HCT116 (cell line): Measurements from ENCODE around the gene HOPX. TPM values are rescaled to one million over a fixed set of nuclear protein-coding genes. Genes with fewer than 3 reads are reported as not detected.

Source experiments
- ATAC-seq: fragments of 200-7000 bp; cut with Tn5 transposase; 2 replicates; pipeline ENCODE4 v1.9.1; 2020; ENCODE audit warnings: mild to moderate bottlenecking, moderate library complexity
- BruUV-seq: library from RNA; stranded (reverse); fragments of 400-500 nt; replicated peaks from 2 replicates; lab custom pipeline; 2021; lab: Mats Ljungman, UMichigan
- CTCF ChIA-PET: fragments of 300-600 bp; sonication (Branson Sonifier 250); formaldehyde crosslinking; loops from one replicate; lab custom pipeline; 2021; ENCODE audit warnings: antibody characterized with exemption; lab: Charles Lee
- POLR2A ChIA-PET: fragments of 300-600, 350-600 bp; sonication (Branson Sonifier 250); formaldehyde crosslinking; loops from one replicate; lab custom pipeline; 2021; ENCODE audit warnings: antibody characterized with exemption; lab: Charles Lee
- RAD21 ChIA-PET, 2 experiments: fragments of 300-600 bp; sonication (Branson Sonifier 250); formaldehyde crosslinking; loops; one replicate each; lab custom pipeline; 2023; ENCODE audit warnings: low total read pairs in 2 of 2; ENCODE audit not compliant: uncharacterized antibody in 2 of 2, unreplicated experiment in 2 of 2, low non-redundant PET in 1 of 2; lab: Charles Lee
- DNase-seq: peaks from one replicate; pipeline ENCODE4 v3.0.0-alpha.2; 2010; ENCODE audit warnings: low read depth, low spot score
- H2AFZ ChIP-seq: fragments of 200-600 bp; shearing (Covaris generic), sonication (generic); 2 replicates; pipeline ENCODE4 v1.6.1; 2017; ENCODE audit warnings: low read depth, mixed run types, mixed read lengths, antibody characterized with exemption, low read length; ENCODE audit not compliant: poor library complexity, severe bottlenecking
- H3K27ac ChIP-seq: 2 replicates; pipeline ENCODE4 v1.5.1; 2012; ENCODE audit warnings: low read depth, low read length
- H3K27me3 ChIP-seq: fragments of 200-600 bp; sonication (generic); 2 replicates; pipeline ENCODE4 v1.6.1; 2016; ENCODE audit warnings: mixed run types, low read length, mixed read lengths; ENCODE audit not compliant: insufficient read depth
- H3K36me3 ChIP-seq, 2 experiments: fragments of 200-500 bp in 1 of 2; fragments of 200-600 bp in 1 of 2; sonication (Bioruptor generic) in 1 of 2; sonication (generic) in 1 of 2; 2 replicates each; pipeline versions ENCODE4 v1.5.1 to v1.6.1; 2014 to 2016; ENCODE audit warnings: low read length in 2 of 2, inconsistent platforms in 1 of 2, mixed read lengths in 1 of 2, mixed run types in 1 of 2; ENCODE audit not compliant: insufficient read depth in 2 of 2, control insufficient read depth in 1 of 2
- H3K4me1 ChIP-seq, 2 experiments: fragments of 200-600 bp in 1 of 2; sonication (generic) in 1 of 2; 2 replicates each; pipeline versions ENCODE4 v1.5.1 to v1.6.1; 2012 to 2017; ENCODE audit warnings: low read length in 2 of 2, inconsistent platforms in 1 of 2, mild to moderate bottlenecking in 1 of 2, mixed read lengths in 1 of 2, mixed run types in 1 of 2, moderate library complexity in 1 of 2; ENCODE audit not compliant: insufficient read depth in 2 of 2, control insufficient read depth in 1 of 2
- H3K4me2 ChIP-seq: fragments of 200-600 bp; sonication (generic); 2 replicates; pipeline ENCODE4 v1.6.1; 2017; ENCODE audit warnings: mixed run types, low read length, mixed read lengths
- H3K4me3 ChIP-seq, 2 experiments: fragments of 200-600 bp in 1 of 2; sonication (generic) in 1 of 2; replicated peaks in 1 of 2; 2 replicates each; pipeline ENCODE4 v1.5.1; 2011 to 2016; ENCODE audit warnings: low read length in 2 of 2, control low read depth in 1 of 2, low read depth in 1 of 2, mild to moderate bottlenecking in 1 of 2, mixed read lengths in 1 of 2, mixed run types in 1 of 2
- H3K79me2 ChIP-seq: fragments of 200-600 bp; sonication (generic); 2 replicates; pipeline ENCODE4 v1.6.1; 2017; ENCODE audit warnings: mild to moderate bottlenecking, mixed run types, low read length, moderate library complexity, mixed read lengths; ENCODE audit not compliant: insufficient read depth
- H3K9ac ChIP-seq: fragments of 200-600 bp; sonication (generic); 2 replicates; pipeline ENCODE4 v1.6.1; 2016; ENCODE audit warnings: low read length, mixed read lengths
- H3K9me2 ChIP-seq: fragments of 200-600 bp; sonication (generic), shearing (Covaris generic); 2 replicates; pipeline ENCODE4 v1.6.1; 2017; ENCODE audit warnings: mixed run types, mild to moderate bottlenecking, moderate library complexity; ENCODE audit not compliant: insufficient read depth
- H3K9me3 ChIP-seq, 2 experiments: fragments of 200-500 bp in 1 of 2; fragments of 200-600 bp in 1 of 2; sonication (Bioruptor generic) in 1 of 2; sonication (generic) in 1 of 2; 2 replicates each; pipeline ENCODE4 v1.6.1; 2014 to 2017; ENCODE audit warnings: low read length in 2 of 2, mixed read lengths in 2 of 2, inconsistent platforms in 1 of 2, low read depth in 1 of 2, mild to moderate bottlenecking in 1 of 2, mixed run types in 1 of 2, moderate library complexity in 1 of 2; ENCODE audit not compliant: control insufficient read depth in 1 of 2, insufficient read depth in 1 of 2
- H4K20me1 ChIP-seq: fragments of 200-600 bp; sonication (generic), shearing (Covaris generic); 2 replicates; pipeline ENCODE4 v1.6.1; 2017; ENCODE audit warnings: mixed run types, mild to moderate bottlenecking, moderate library complexity; ENCODE audit not compliant: insufficient read depth
- CBX3 ChIP-seq: IDR thresholded peaks from 2 replicates; pipeline ENCODE4 v1.6.1; 2012; ENCODE audit warnings: low read depth
- EGR1 ChIP-seq: IDR thresholded peaks from 2 replicates; pipeline ENCODE4 v1.6.1; 2012; ENCODE audit warnings: low read depth
- ELF1 ChIP-seq: IDR thresholded peaks from 2 replicates; pipeline ENCODE4 v1.6.1; 2012; ENCODE audit warnings: low read depth, borderline replicate concordance
- EZH2phosphoT487 ChIP-seq: fragments of 200-600 bp; IDR thresholded peaks from 2 replicates; pipeline ENCODE4 v1.6.1; 2018; ENCODE audit warnings: antibody characterized with exemption, borderline replicate concordance
- JUND ChIP-seq: IDR thresholded peaks from 2 replicates; pipeline ENCODE4 v1.6.1; 2012
- ZFX ChIP-seq: fragments of 450-650 bp; IDR thresholded peaks from 2 replicates; pipeline ENCODE4 v1.6.1; 2017
- intact Hi-C: fragments of 100-400 bp; cut with micrococcal nuclease; formaldehyde crosslinking; loops from 2 replicates; pipeline ENCODE4 v1.10.0; 2022
- total RNA-seq: library from RNA; stranded (reverse); gene quantifications from one replicate; pipeline ENCODE4 v1.2.1, GENCODE V29; 2021; ENCODE audit not compliant: unreplicated experiment
- TF ChIP-seq, protein P1 (sequence below), 3 experiments: fragments of 200-600 bp in 1 of 3; sonication (generic) in 1 of 3; IDR thresholded peaks in 2 of 3; conservative IDR thresholded peaks in 1 of 3; 2 replicates each; pipeline ENCODE4 v1.5.1; 2012 to 2017; ENCODE audit warnings: low read depth in 2 of 3, low read length in 2 of 3, antibody characterized with exemption in 1 of 3, borderline replicate concordance in 1 of 3, control low read depth in 1 of 3, mild to moderate bottlenecking in 1 of 3, mixed read lengths in 1 of 3, mixed run types in 1 of 3, moderate library complexity in 1 of 3; ENCODE audit not compliant: insufficient read depth in 1 of 3

Gene HOPX
- total RNA-seq, 1 experiment from 2014 or later: 0.42 TPM

DNA sequence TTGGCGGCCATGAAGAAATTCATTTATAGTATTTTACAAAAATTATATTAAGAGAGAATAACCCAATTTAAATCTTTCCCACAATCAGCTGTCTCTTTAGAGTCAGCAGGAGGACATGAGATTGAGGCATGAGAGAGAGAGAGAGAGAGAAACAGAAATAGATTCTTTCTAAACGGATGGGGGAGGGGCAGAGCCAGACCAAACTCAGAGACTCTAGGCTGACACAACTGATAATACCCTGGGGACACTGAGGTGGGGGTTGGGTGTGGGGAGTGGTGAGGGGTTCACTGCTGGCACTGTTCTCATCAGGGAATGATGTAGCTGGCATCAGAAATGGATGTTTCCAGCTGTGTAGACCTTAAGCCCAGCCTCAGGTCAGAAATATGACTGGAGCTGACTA is 20.5 kb upstream of the HOPX start:
- ChIA-PET POLR2A (no interaction called here), CTCF (no interaction called here), RAD21 (no interaction called here)
- no peaks in the 10 kb centered on the region for H3K9me3 ChIP-seq
- no peak overlapping the region for H3K4me2 ChIP-seq
- no TSS peak for BruUV-seq
- intact Hi-C loops: no loop called here
- H3K9me2 ChIP-seq: no peaks in the 10 kb centered on the region
- no peaks in the 10 kb centered on the region for H3K36me3 ChIP-seq
- DNase-seq (no peak), ATAC-seq (no peak)
- no peaks in the 10 kb centered on the region for H3K27me3 ChIP-seq
- H3K9ac ChIP-seq: no peak overlapping the region
- peaks cover 0 to 4% of the 10 kb centered on the region in 2 experiments; a peak in 1 of 4 replicates for H3K4me1 ChIP-seq
- no peaks in the 10 kb centered on the region for H3K79me2 ChIP-seq
- no peak overlapping the region for H3K27ac ChIP-seq
- no peak overlapping the region for H2AFZ ChIP-seq
- H4K20me1 ChIP-seq: no peaks in the 10 kb centered on the region
- no peak overlapping the region for H3K4me3 ChIP-seq
- TF ChIP-seq ELF1: no peak
- no peak for TF ChIP-seq ZFX
- no peak for TF ChIP-seq EGR1
- TF ChIP-seq, protein P1, sequence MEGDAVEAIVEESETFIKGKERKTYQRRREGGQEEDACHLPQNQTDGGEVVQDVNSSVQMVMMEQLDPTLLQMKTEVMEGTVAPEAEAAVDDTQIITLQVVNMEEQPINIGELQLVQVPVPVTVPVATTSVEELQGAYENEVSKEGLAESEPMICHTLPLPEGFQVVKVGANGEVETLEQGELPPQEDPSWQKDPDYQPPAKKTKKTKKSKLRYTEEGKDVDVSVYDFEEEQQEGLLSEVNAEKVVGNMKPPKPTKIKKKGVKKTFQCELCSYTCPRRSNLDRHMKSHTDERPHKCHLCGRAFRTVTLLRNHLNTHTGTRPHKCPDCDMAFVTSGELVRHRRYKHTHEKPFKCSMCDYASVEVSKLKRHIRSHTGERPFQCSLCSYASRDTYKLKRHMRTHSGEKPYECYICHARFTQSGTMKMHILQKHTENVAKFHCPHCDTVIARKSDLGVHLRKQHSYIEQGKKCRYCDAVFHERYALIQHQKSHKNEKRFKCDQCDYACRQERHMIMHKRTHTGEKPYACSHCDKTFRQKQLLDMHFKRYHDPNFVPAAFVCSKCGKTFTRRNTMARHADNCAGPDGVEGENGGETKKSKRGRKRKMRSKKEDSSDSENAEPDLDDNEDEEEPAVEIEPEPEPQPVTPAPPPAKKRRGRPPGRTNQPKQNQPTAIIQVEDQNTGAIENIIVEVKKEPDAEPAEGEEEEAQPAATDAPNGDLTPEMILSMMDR (IDR thresholded peaks at IDR 0.05 in 2 of 3, conservative IDR thresholded peaks at IDR 0.05 in 1 of 3; ENCODE audit: borderline replicate concordance in 1 of 3, insufficient read depth in 1 of 3, low read depth in 2 of 3, low read length in 2 of 3): no peak

DNA sequence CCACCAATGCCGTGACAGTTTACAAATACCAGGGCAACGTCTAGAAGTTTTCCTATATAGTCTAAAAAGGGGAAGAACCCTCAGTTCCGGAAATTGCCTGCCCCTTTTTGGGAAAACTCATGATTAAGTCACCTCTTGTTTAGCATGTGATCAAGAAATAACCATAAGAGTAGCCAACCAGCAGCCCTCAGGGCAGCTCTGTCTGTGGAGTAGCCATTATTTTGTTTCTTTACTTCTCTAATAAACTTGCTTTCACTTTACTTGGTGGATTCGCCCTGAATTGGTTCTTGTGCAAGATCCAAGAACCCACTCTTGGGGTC is 20.0 kb upstream of the HOPX start:
- Histone ChIP-seq H3K4me2 (no peak overlapping the region), H3K27me3 (no peaks in the 10 kb centered on the region), H3K79me2 (no peaks in the 10 kb centered on the region), H3K4me1 (peaks cover 0 to 4% of the 10 kb centered on the region in 2 experiments; a peak in 1 of 4 replicates), H3K36me3 (no peaks in the 10 kb centered on the region), H3K27ac (no peak overlapping the region), H3K9me2 (no peaks in the 10 kb centered on the region), H3K9me3 (no peaks in the 10 kb centered on the region), H2AFZ (no peak overlapping the region), H4K20me1 (no peaks in the 10 kb centered on the region), H3K9ac (no peak overlapping the region), H3K4me3 (no peak overlapping the region)
- DNase-seq (no peak), ATAC-seq (no peak)
- ChIA-PET RAD21 (no interaction called here), POLR2A (no interaction called here), CTCF (no interaction called here)
- BruUV-seq: no TSS peak
- intact Hi-C loops: no loop called here
- TF ChIP-seq EZH2phosphoT487 (no peak), JUND (no peak), CBX3 (no peak)
